Transverse colon (tissue), 4 donors: ENCODE data around the gene ASH1L. TPM values are rescaled to one million over a fixed set of nuclear protein-coding genes. Genes with fewer than 3 reads are reported as not detected.
A peak's percentile ranks its signal among the peaks of the same experiment; 100 is the strongest.

Source experiments
- DNase-seq: peaks from one replicate; pipeline ENCODE4 v3.0.0-alpha.2; 2019
- H3K27ac ChIP-seq, 4 donors: fragments of 200-600 bp; sonication (generic); 2 replicates each; pipeline ENCODE4 v1.5.1; 2016 to 2018; ENCODE audit warnings: inconsistent platforms in 4 of 4
- H3K27me3 ChIP-seq: fragments of 200-600 bp; sonication (generic); 2 replicates; pipeline ENCODE4 v1.5.1; 2017; ENCODE audit warnings: inconsistent platforms
- H3K36me3 ChIP-seq, 4 donors: fragments of 200-600 bp; sonication (generic); 2 replicates each; pipeline ENCODE4 v1.5.1; 2017 to 2019; ENCODE audit warnings: inconsistent platforms in 4 of 4
- H3K4me1 ChIP-seq, 4 donors: fragments of 200-600 bp; sonication (generic); 2 replicates each; pipeline ENCODE4 v1.5.1; 2017 to 2020; ENCODE audit warnings: inconsistent platforms in 4 of 4
- H3K4me3 ChIP-seq, 4 donors: fragments of 200-600 bp; sonication (generic); 1 replicate in 1 of 4; 2 replicates in 3 of 4; pipeline versions ENCODE4 v1.5.1 to v1.6.1; 2017 to 2019; ENCODE audit warnings: inconsistent platforms in 4 of 4
- H3K9me3 ChIP-seq, 2 donors: fragments of 200-600 bp; sonication (generic); 2 replicates each; pipeline ENCODE4 v1.5.1; 2017 to 2019; ENCODE audit warnings: inconsistent platforms in 2 of 2
- CTCF ChIP-seq, 5 experiments: fragments of 200-600 bp in 3 of 5; fragments of 450-650 bp in 2 of 5; sonication (generic) in 3 of 5; IDR thresholded peaks; 1 replicate in 2 of 5; 2 replicates in 3 of 5; pipeline ENCODE4 v1.5.1; 2016 to 2017; ENCODE audit warnings: antibody characterized with exemption in 5 of 5, inconsistent platforms in 3 of 5, mild to moderate bottlenecking in 2 of 5, moderate library complexity in 1 of 5
- EP300 ChIP-seq: sonication (generic); formaldehyde crosslinking; IDR thresholded peaks from one replicate; pipeline ENCODE4 v1.6.1; 2017; ENCODE audit warnings: antibody characterized with exemption, low read depth
- POLR2A ChIP-seq: fragments of 450-650 bp; IDR thresholded peaks from one replicate; pipeline ENCODE4 v1.6.1; 2016; ENCODE audit warnings: antibody characterized with exemption, mild to moderate bottlenecking, moderate library complexity
- POLR2AphosphoS5 ChIP-seq, 3 donors: sonication (generic); formaldehyde crosslinking; IDR thresholded peaks; one replicate each; pipeline ENCODE4 v1.6.1; 2016; ENCODE audit warnings: antibody characterized with exemption in 3 of 3
- WGBS, 2 donors: methylation state at CpG; one replicate each; pipeline ENCODE4 v1.1.5; 2018; ENCODE audit warnings: low coverage in 1 of 2; 5-methylcytosine and 5-hydroxymethylcytosine counted together
- in situ Hi-C, 4 donors: fragments of 200-750 bp; cut with MboI; loops; one replicate each; pipeline versions ENCODE4 v1.15.0 to v1.15.1; 2017; ENCODE audit warnings: low sequenced_read_pairs in 3 of 4, low pct_ligation_motif_present in 1 of 4, low pct_unique_long_range_greater_than_20kb in 1 of 4
- intact Hi-C: fragments of 100-400 bp; cut with DNase I; formaldehyde crosslinking; loops from one replicate; pipeline ENCODE4 v1.15.1; 2023; ENCODE audit warnings: low total_unique reads
- total RNA-seq, 4 donors: library from RNA; depleted of rRNA; stranded (reverse); fragments of >200 nt; gene quantifications; one replicate each; pipeline ENCODE4 v1.1.0, GENCODE V29; 2016

ASH1L gene
- total RNA-seq, 4 donors from 2014 or later, result 47.4 to 206 (median 89.1) TPM

GRCh38 chr1:155321639-155322503 is 240.7 kb downstream of the ASH1L start:
- TF ChIP-seq EP300 (no peak), POLR2A (no peak), CTCF (IDR thresholded peaks at IDR 0.05) (no peak), POLR2AphosphoS5 (IDR thresholded peaks at IDR 0.05) (no peak)
- Histone ChIP-seq H3K4me3 (peak overlapping the region in 3 of 4 donors; percentile 71 to 90 (median 79)), H3K36me3 (no peaks in the 10 kb centered on the region), H3K9me3 (no peaks in the 10 kb centered on the region), H3K27ac (peak overlapping the region; percentile 98 to 100 (median 100)), H3K27me3 (no peaks in the 10 kb centered on the region), H3K4me1 (peaks cover 14 to 50% (median 44%) of the 10 kb centered on the region in 4 donors)
- intact Hi-C loops, result loop anchor here (5.0 kb wide), 1 partner anchor 45 kb away; the partner anchor contains the start of gene HCN3
- WGBS, 2 donors, result 56 to 73% methylated on average over 3 to 25 of the region's 27 CpGs
- DNase-seq, result no peak
- in situ Hi-C loops, result loop anchor here (5.0 to 10.0 kb wide), 3 partner anchors 45 to 57 kb away; partner anchors contain the start of genes HCN3 (in 3 of the 4), CLK2 (in 2 of the 4) and SCAMP3 (in 1 of the 4)

GRCh38 chr1:155320661-155321617 is 241.7 kb downstream of the ASH1L start, which contains the start of gene RUSC1:
RUSC1 (plus strand) TSS chr1:155320894; CDS start chr1:155321774, 880 bp downstream.
- peak within 1 kb of the TSS; percentile 26 to 79 (median 57) for H3K4me3 ChIP-seq
- intact Hi-C loops (loop anchor here (5.0 kb wide), 1 partner anchor 44 kb away; the partner anchor contains the start of gene HCN3), in situ Hi-C loops (loop anchor here (5.0 to 10.0 kb wide), 3 partner anchors 44 to 56 kb away; partner anchors contain the start of genes HCN3 (in 3 of the 4), CLK2 (in 2 of the 4) and SCAMP3 (in 1 of the 4))
- no peak for TF ChIP-seq EP300
- TF ChIP-seq POLR2A, result peak; percentile 57
- no peak for TF ChIP-seq CTCF (IDR thresholded peaks at IDR 0.05)
- peak; percentile 69 to 71 (median 71) for TF ChIP-seq POLR2AphosphoS5 (IDR thresholded peaks at IDR 0.05)
- peak within 1 kb of the TSS; percentile 98 to 100 (median 100) for H3K27ac ChIP-seq
- DNase-seq, result peak; percentile 87
- H3K36me3 ChIP-seq, result no peaks in the 10 kb centered on the region
- H3K27me3 ChIP-seq, result no peaks in the 10 kb centered on the region
- H3K4me1 ChIP-seq, result peaks cover 14 to 50% (median 40%) of the 10 kb centered on the region in 4 donors
- H3K9me3 ChIP-seq, result no peaks in the 10 kb centered on the region
- 0 to 14% methylated on average over 4 to 48 of the region's 51 CpGs for WGBS, 2 donors

- H3K4me1 ChIP-seq, result peaks cover 9 to 43% (median 33%) of the 10 kb centered on the region in 4 donors
- H3K27me3 ChIP-seq, result no peaks in the 10 kb centered on the region
- peak overlapping the region; percentile 98 to 100 (median 100) for H3K27ac ChIP-seq
- intact Hi-C loops, result loop anchor here (5.0 kb wide), 1 partner anchor 43 kb away; the partner anchor contains the start of gene HCN3
- WGBS, 2 donors, result 32% methylated on average over 11 of the region's 11 CpGs; no CpG with 5 or more reads in 1 of the 2 donors
- no peaks in the 10 kb centered on the region for H3K9me3 ChIP-seq
- no peak for DNase-seq
- no peaks in the 10 kb centered on the region for H3K36me3 ChIP-seq
- in situ Hi-C loops, result loop anchor here (5.0 to 10.0 kb wide), 3 partner anchors 43 to 55 kb away; partner anchors contain the start of genes HCN3 (in 3 of the 4), CLK2 (in 2 of the 4) and SCAMP3 (in 1 of the 4)
- peak overlapping the region in 3 of 4 donors; percentile 26 to 79 (median 31) for H3K4me3 ChIP-seq
- no peak for TF ChIP-seq POLR2AphosphoS5 (IDR thresholded peaks at IDR 0.05)
- TF ChIP-seq POLR2A, result no peak
- TF ChIP-seq CTCF (IDR thresholded peaks at IDR 0.05), result no peak
- no peak for TF ChIP-seq EP300
Measured at GRCh38 chr1:155320252-155320651, 242.4 kb downstream of the ASH1L start.
